ENCODE results near the gene NKAIN1.
"Not testable (repeated sequence)": the region's sequence is repeated elsewhere in the genome, so short reads cannot be mapped to it uniquely, and the experiment has no call there.

Gene NKAIN1

GRCh38 chr1:31239653-31240241 is at the start of gene NKAIN1:
Gene NKAIN1 (minus strand): TSS chr1:31239887. CDS start chr1:31239547, 340 bp downstream.
- DNase-seq (ENCODE audit: low read depth): no peak
- TF ChIP-seq CTCF (IDR thresholded peaks at IDR 0.05; ENCODE audit: control insufficient read depth, extremely low read depth, insufficient read depth): no peak

GRCh38 chr1:31289021-31289420 is 49.3 kb upstream of the NKAIN1 start:
- no peak for TF ChIP-seq CTCF (IDR thresholded peaks at IDR 0.05; ENCODE audit: control insufficient read depth, extremely low read depth, insufficient read depth)
- H3K4me3 ChIP-seq (ENCODE audit: low read depth, low read length): no peak overlapping the region
- no peak for DNase-seq (ENCODE audit: low read depth)

More at GRCh38 chr1:31239653-31240241, at the start of gene NKAIN1:
- H3K4me3 ChIP-seq (ENCODE audit: low read depth, low read length): no peak within 1 kb of the TSS

GRCh38 chr1:31287791-31288190 is 48.1 kb upstream of the NKAIN1 start:
- DNase-seq (ENCODE audit: low read depth); H3K4me3 ChIP-seq (ENCODE audit: low read depth, low read length): not testable (repeated sequence)

GRCh38 chr1:31282426-31282825 is 42.7 kb upstream of the NKAIN1 start:
- H3K4me3 ChIP-seq (ENCODE audit: low read depth, low read length); DNase-seq (ENCODE audit: low read depth): not testable (repeated sequence)

GRCh38 chr1:31273619-31274018 is 33.9 kb upstream of the NKAIN1 start:
- TF ChIP-seq CTCF (IDR thresholded peaks at IDR 0.05; ENCODE audit: control insufficient read depth, extremely low read depth, insufficient read depth): no peak
- no peak for DNase-seq (ENCODE audit: low read depth)
- no peak overlapping the region for H3K4me3 ChIP-seq (ENCODE audit: low read depth, low read length)

GRCh38 chr1:31272369-31272768 is 32.7 kb upstream of the NKAIN1 start:
- no peak for TF ChIP-seq CTCF (IDR thresholded peaks at IDR 0.05; ENCODE audit: control insufficient read depth, extremely low read depth, insufficient read depth)
- H3K4me3 ChIP-seq (ENCODE audit: low read depth, low read length): no peak overlapping the region
- no peak for DNase-seq (ENCODE audit: low read depth)

GRCh38 chr1:31266547-31266946 is 26.9 kb upstream of the NKAIN1 start:
- no peak overlapping the region for H3K4me3 ChIP-seq (ENCODE audit: low read depth, low read length)
- no peak for DNase-seq (ENCODE audit: low read depth)
- TF ChIP-seq CTCF (IDR thresholded peaks at IDR 0.05; ENCODE audit: control insufficient read depth, extremely low read depth, insufficient read depth): no peak

GRCh38 chr1:31264790-31265386 is 25.2 kb upstream of the NKAIN1 start:
- no peak for TF ChIP-seq CTCF (IDR thresholded peaks at IDR 0.05; ENCODE audit: control insufficient read depth, extremely low read depth, insufficient read depth)
- no peak for DNase-seq (ENCODE audit: low read depth)
- no peak overlapping the region for H3K4me3 ChIP-seq (ENCODE audit: low read depth, low read length)

Measured in LNCaP clone FGC (cell line).